Endothelial cell of umbilical vein (primary cell): ENCODE data around the gene PLCB4. TPM values are rescaled to one million over a fixed set of nuclear protein-coding genes. Genes with fewer than 3 reads are reported as not detected.

Experiments
- BruUV-seq: library from RNA; stranded (reverse); fragments of 400-500 nt; replicated peaks from 2 replicates; lab custom pipeline; 2021; lab: Mats Ljungman, UMichigan
- CTCF ChIA-PET: fragments of 300-600, 350-600 bp; sonication (Branson Sonifier 250); formaldehyde crosslinking; loops from one replicate; lab custom pipeline; 2021; ENCODE audit warnings: antibody characterized with exemption, inconsistent platforms; lab: Charles Lee
- POLR2A ChIA-PET: fragments of 300-600, 350-600 bp; sonication (Branson Sonifier 250); formaldehyde crosslinking; loops from one replicate; lab custom pipeline; 2021; ENCODE audit warnings: antibody characterized with exemption, inconsistent platforms; lab: Charles Lee
- DNase-seq: peaks from one replicate; pipeline ENCODE4 v3.0.0-alpha.2; 2011; ENCODE audit warnings: low read depth, low spot score
- FAIRE-seq: peaks from 2 replicates; lab custom pipeline; 2011; peaks lifted over from hg19 to GRCh38; lab: Jason Lieb, UNC
- H2AFZ ChIP-seq: 2 replicates; pipeline ENCODE4 v1.6.0; 2012; ENCODE audit warnings: low read depth, low read length, control low read depth, inconsistent platforms
- H3K27ac ChIP-seq: 2 replicates; pipeline ENCODE4 v1.5.1; 2011; ENCODE audit warnings: low read depth, mild to moderate bottlenecking, control low read depth, low read length, moderate library complexity; ENCODE audit not compliant: insufficient read depth
- H3K27me3 ChIP-seq, 2 experiments: 2 replicates each; pipeline versions ENCODE4 v1.6.0 to v1.6.1; 2011; ENCODE audit warnings: low read length in 2 of 2, mixed read lengths in 1 of 2; ENCODE audit not compliant: control insufficient read depth in 2 of 2, insufficient read depth in 2 of 2
- H3K36me3 ChIP-seq, 2 experiments: 2 replicates in 1 of 2; 3 replicates in 1 of 2; pipeline ENCODE4 v1.5.1; 2011; ENCODE audit warnings: low read length in 2 of 2, mild to moderate bottlenecking in 1 of 2, moderate library complexity in 1 of 2; ENCODE audit not compliant: control insufficient read depth in 2 of 2, insufficient read depth in 2 of 2; ENCODE audit errors: extremely low read depth in 1 of 2
- H3K4me1 ChIP-seq: 3 replicates; pipeline ENCODE4 v1.5.1; 2011; ENCODE audit warnings: mild to moderate bottlenecking, low read length; ENCODE audit not compliant: control insufficient read depth, insufficient read depth; ENCODE audit errors: extremely low read depth
- H3K4me2 ChIP-seq: 2 replicates; pipeline ENCODE4 v1.6.1; 2011; ENCODE audit warnings: low read length, control low read depth, mixed read lengths; ENCODE audit not compliant: insufficient read depth
- H3K4me3 ChIP-seq, 3 experiments: fragments of 200-600 bp in 1 of 3; sonication (generic), shearing (Covaris generic) in 1 of 3; replicated peaks in 1 of 3; 2 replicates each; pipeline ENCODE4 v1.5.1; 2011 to 2016; ENCODE audit warnings: control low read depth in 3 of 3, low read length in 3 of 3, mild to moderate bottlenecking in 2 of 3, inconsistent platforms in 1 of 3, low read depth in 1 of 3, moderate library complexity in 1 of 3; ENCODE audit not compliant: insufficient read depth in 1 of 3
- H3K79me2 ChIP-seq: 2 replicates; pipeline ENCODE4 v1.6.0; 2012; ENCODE audit warnings: low read length, inconsistent platforms; ENCODE audit not compliant: control insufficient read depth, insufficient read depth
- H3K9ac ChIP-seq: replicated peaks from 2 replicates; pipeline ENCODE3; 2011; ENCODE audit warnings: low read length, control low read depth; ENCODE audit not compliant: insufficient read depth; ENCODE audit errors: extremely low read depth
- H3K9me1 ChIP-seq: replicated peaks from 3 replicates; pipeline ENCODE4 v1.6.0; 2011; ENCODE audit warnings: mild to moderate bottlenecking, low read length; ENCODE audit not compliant: control insufficient read depth, insufficient read depth; ENCODE audit errors: extremely low read depth
- H3K9me3 ChIP-seq: replicated peaks from 2 replicates; pipeline ENCODE4 v1.5.1; 2012; ENCODE audit warnings: low read length, inconsistent platforms; ENCODE audit not compliant: control insufficient read depth, insufficient read depth
- H4K20me1 ChIP-seq: replicated peaks from 2 replicates; pipeline ENCODE3; 2011; ENCODE audit warnings: mild to moderate bottlenecking, low read length; ENCODE audit not compliant: control insufficient read depth, insufficient read depth; ENCODE audit errors: extremely low read depth
- FOS ChIP-seq: IDR thresholded peaks from 2 replicates; pipeline ENCODE4 v1.6.1; 2011; ENCODE audit warnings: mild to moderate bottlenecking, low read length, moderate library complexity, borderline replicate concordance; ENCODE audit not compliant: insufficient read depth
- GATA2 ChIP-seq: IDR thresholded peaks from 2 replicates; pipeline ENCODE4 v1.7.0; 2011; ENCODE audit warnings: low read depth, mild to moderate bottlenecking, moderate library complexity, mixed read lengths, low read length; ENCODE audit not compliant: insufficient read length, insufficient read depth
- JUN ChIP-seq: IDR thresholded peaks from 2 replicates; pipeline ENCODE4 v1.6.1; 2011; ENCODE audit warnings: borderline replicate concordance, low read depth; ENCODE audit not compliant: insufficient read length, insufficient read depth
- POLR2AphosphoS5 ChIP-seq: IDR thresholded peaks from 2 replicates; pipeline ENCODE4 v1.6.1; 2012; ENCODE audit warnings: low read depth, mild to moderate bottlenecking, control low read depth, low read length, moderate library complexity; ENCODE audit not compliant: insufficient read depth
- dilution Hi-C: fragments of 300-500 bp; cut with MboI; formaldehyde crosslinking; loops from one replicate; pipeline ENCODE4 v1.15.0; 2019; ENCODE audit warnings: low sequenced_read_pairs; ENCODE audit not compliant: extremely low pct_ligation_motif_present
- intact Hi-C: fragments of 100-400 bp; cut with micrococcal nuclease; formaldehyde crosslinking; loops from one replicate; pipeline ENCODE4 v1.10.0; 2022
- polyA plus RNA-seq, 4 experiments: library from polyadenylated mRNA; depleted of rRNA in 3 of 4; stranded (reverse) in 3 of 4; unstranded in 1 of 4; fragments of >200 nt; gene quantifications; 2 replicates each; pipeline versions ENCODE4 v1.2.1 to v1.2.3, GENCODE V29; 2011 to 2012; ENCODE audit warnings: missing spikeins in 1 of 4
- total RNA-seq: library from RNA; stranded (reverse); gene quantifications from 2 replicates; pipeline ENCODE4 v1.2.3, GENCODE V29; 2021
- TF ChIP-seq, protein P1 (sequence below), 2 donors: IDR thresholded peaks; 1 replicate in 1 of 2; 2 replicates in 1 of 2; pipeline ENCODE4 v1.5.1; 2011; ENCODE audit warnings: low read length in 2 of 2, mild to moderate bottlenecking in 2 of 2, moderate library complexity in 2 of 2, control low read depth in 1 of 2, inconsistent platforms in 1 of 2, low read depth in 1 of 2; ENCODE audit not compliant: insufficient read depth in 1 of 2; ENCODE audit errors: extremely low read depth in 1 of 2

Gene PLCB4
- total and polyA plus RNA-seq, 2 donors (not counting 3 experiments of a cell fraction or from before 2014, with no cell fraction given), result 0.37 to 1.7 TPM

DNA sequence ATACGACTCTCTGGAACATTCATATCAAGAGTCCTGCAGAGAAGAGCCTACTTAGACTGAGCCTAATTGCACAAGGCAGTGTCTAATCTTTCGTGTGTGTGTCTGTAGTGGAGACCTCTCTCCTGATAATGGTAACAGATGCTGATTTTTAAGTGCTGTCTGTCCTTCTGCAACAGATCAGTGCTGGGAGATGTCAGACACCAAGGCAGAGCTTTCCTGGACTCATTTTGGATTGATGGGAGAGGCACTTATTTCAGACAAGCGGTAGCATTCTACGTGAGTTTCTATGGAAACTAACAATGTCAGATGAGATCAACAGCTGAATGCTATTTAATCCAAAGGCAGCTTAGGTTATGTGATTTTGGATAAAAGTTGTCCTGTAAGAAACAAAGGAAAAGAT lies 167.6 kb downstream of the PLCB4 start:
- TF ChIP-seq, protein P1, sequence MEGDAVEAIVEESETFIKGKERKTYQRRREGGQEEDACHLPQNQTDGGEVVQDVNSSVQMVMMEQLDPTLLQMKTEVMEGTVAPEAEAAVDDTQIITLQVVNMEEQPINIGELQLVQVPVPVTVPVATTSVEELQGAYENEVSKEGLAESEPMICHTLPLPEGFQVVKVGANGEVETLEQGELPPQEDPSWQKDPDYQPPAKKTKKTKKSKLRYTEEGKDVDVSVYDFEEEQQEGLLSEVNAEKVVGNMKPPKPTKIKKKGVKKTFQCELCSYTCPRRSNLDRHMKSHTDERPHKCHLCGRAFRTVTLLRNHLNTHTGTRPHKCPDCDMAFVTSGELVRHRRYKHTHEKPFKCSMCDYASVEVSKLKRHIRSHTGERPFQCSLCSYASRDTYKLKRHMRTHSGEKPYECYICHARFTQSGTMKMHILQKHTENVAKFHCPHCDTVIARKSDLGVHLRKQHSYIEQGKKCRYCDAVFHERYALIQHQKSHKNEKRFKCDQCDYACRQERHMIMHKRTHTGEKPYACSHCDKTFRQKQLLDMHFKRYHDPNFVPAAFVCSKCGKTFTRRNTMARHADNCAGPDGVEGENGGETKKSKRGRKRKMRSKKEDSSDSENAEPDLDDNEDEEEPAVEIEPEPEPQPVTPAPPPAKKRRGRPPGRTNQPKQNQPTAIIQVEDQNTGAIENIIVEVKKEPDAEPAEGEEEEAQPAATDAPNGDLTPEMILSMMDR (IDR thresholded peaks at IDR 0.05; ENCODE audit: extremely low read depth in 1 of 2, insufficient read depth in 1 of 2, low read depth in 1 of 2, low read length in 2 of 2), result no peak
- TF ChIP-seq POLR2AphosphoS5 (no peak), FOS (no peak)
- dilution Hi-C loops, result no loop called here
- Histone ChIP-seq H3K4me3 (no peak overlapping the region), H3K4me1 (peaks cover 8% of the 10 kb centered on the region), H3K4me2 (no peak overlapping the region), H3K9ac (no peak overlapping the region), H3K36me3 (no peaks in the 10 kb centered on the region), H3K9me1 (no peaks in the 10 kb centered on the region), H3K27ac (no peak overlapping the region), H3K79me2 (no peaks in the 10 kb centered on the region), H3K9me3 (no peaks in the 10 kb centered on the region), H2AFZ (no peak overlapping the region), H4K20me1 (no peaks in the 10 kb centered on the region), H3K27me3 (no peaks in the 10 kb centered on the region)
- DNase-seq (no peak), FAIRE-seq (no peak)
- ChIA-PET CTCF (no interaction called here), POLR2A (no interaction called here)
- no TSS peak for BruUV-seq
- intact Hi-C loops, result no loop called here

DNA sequence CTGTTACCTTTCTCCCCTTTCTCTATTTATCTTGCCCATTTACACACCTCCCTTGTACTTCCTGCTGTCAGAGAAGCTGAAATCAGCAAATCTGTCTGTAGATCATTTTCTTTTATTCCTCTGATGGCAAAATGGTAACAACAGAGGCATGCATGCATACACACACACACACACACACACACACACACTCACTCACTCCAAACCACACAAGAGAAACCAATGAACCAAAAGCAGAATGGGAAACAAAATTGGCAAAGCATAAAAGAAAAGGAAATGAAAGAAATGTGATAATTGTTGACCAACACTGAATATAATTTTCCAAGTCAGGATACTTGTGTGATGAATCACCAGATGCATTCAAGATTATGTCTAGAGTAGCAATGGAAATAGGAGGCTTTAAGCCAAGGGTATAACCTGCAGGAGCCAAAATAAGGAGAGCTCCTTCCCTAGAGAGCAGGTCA lies 172.4 kb downstream of the PLCB4 start:
- H3K9ac ChIP-seq, result no peak overlapping the region
- no TSS peak for BruUV-seq
- ChIA-PET POLR2A (no interaction called here), CTCF (interaction anchor here (1.0 to 1.7 kb wide), 3 partner anchors 16 to 387 kb away, joined by 3 to 6 read pairs (median 4); no protein-coding TSS in a partner anchor)
- no peaks in the 10 kb centered on the region for H3K9me3 ChIP-seq
- no peak overlapping the region for H3K4me3 ChIP-seq
- no peaks in the 10 kb centered on the region for H3K36me3 ChIP-seq
- no peaks in the 10 kb centered on the region for H3K79me2 ChIP-seq
- peak overlapping the region; percentile 22 for H3K4me2 ChIP-seq
- H2AFZ ChIP-seq, result no peak overlapping the region
- no peak overlapping the region for H3K27ac ChIP-seq
- no peaks in the 10 kb centered on the region for H3K9me1 ChIP-seq
- intact Hi-C loops (no loop called here), dilution Hi-C loops (no loop called here)
- TF ChIP-seq FOS, result peak; percentile 47
- TF ChIP-seq JUN, result peak; percentile 44
- peak; percentile 64 for TF ChIP-seq GATA2
- TF ChIP-seq, protein P1 (IDR thresholded peaks at IDR 0.05; ENCODE audit: extremely low read depth in 1 of 2, insufficient read depth in 1 of 2, low read depth in 1 of 2, low read length in 2 of 2), result no peak
- H3K27me3 ChIP-seq, result no peaks in the 10 kb centered on the region
- DNase-seq (peak; percentile 66), FAIRE-seq (peak; percentile 70)
- peaks cover 14% of the 10 kb centered on the region for H3K4me1 ChIP-seq
- H4K20me1 ChIP-seq, result no peaks in the 10 kb centered on the region
